ENCODE measurements around the gene CCL2.

The CCL2 gene

GRCh38 chr17:34246881-34247280, 8.2 kb upstream of the CCL2 start:
- H3K4me3 ChIP-seq (ENCODE audit: low read depth in 1 of 2, low read length in 1 of 2), result peak overlapping the region; percentile 34 to 52
- H3K27me3 ChIP-seq, result no peaks in the 10 kb centered on the region
- peak overlapping the region; percentile 97 for H3K27ac ChIP-seq
- H3K36me3 ChIP-seq, result no peaks in the 10 kb centered on the region
- TF ChIP-seq, protein P1, sequence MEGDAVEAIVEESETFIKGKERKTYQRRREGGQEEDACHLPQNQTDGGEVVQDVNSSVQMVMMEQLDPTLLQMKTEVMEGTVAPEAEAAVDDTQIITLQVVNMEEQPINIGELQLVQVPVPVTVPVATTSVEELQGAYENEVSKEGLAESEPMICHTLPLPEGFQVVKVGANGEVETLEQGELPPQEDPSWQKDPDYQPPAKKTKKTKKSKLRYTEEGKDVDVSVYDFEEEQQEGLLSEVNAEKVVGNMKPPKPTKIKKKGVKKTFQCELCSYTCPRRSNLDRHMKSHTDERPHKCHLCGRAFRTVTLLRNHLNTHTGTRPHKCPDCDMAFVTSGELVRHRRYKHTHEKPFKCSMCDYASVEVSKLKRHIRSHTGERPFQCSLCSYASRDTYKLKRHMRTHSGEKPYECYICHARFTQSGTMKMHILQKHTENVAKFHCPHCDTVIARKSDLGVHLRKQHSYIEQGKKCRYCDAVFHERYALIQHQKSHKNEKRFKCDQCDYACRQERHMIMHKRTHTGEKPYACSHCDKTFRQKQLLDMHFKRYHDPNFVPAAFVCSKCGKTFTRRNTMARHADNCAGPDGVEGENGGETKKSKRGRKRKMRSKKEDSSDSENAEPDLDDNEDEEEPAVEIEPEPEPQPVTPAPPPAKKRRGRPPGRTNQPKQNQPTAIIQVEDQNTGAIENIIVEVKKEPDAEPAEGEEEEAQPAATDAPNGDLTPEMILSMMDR (IDR thresholded peaks at IDR 0.05), result no peak
- peaks cover 84 to 97% of the 10 kb centered on the region in 2 experiments for H3K4me1 ChIP-seq (ENCODE audit: control insufficient read depth in 1 of 2, insufficient read depth in 1 of 2, low read depth in 1 of 2, low read length in 1 of 2)
- no peaks in the 10 kb centered on the region for H3K9me3 ChIP-seq

GRCh38 chr17:34248511-34249024, 6.5 kb upstream of the CCL2 start:
- no peaks in the 10 kb centered on the region for H3K36me3 ChIP-seq
- no peaks in the 10 kb centered on the region for H3K9me3 ChIP-seq
- H3K4me1 ChIP-seq (ENCODE audit: control insufficient read depth in 1 of 2, insufficient read depth in 1 of 2, low read depth in 1 of 2, low read length in 1 of 2), result peaks cover 73 to 89% of the 10 kb centered on the region in 2 experiments
- TF ChIP-seq, protein P1 (IDR thresholded peaks at IDR 0.05), result no peak
- peak overlapping the region; percentile 19 to 25 for H3K4me3 ChIP-seq (ENCODE audit: low read depth in 1 of 2, low read length in 1 of 2)
- H3K27ac ChIP-seq, result peak overlapping the region; percentile 97
- H3K27me3 ChIP-seq, result no peaks in the 10 kb centered on the region

GRCh38 chr17:34249061-34249460, 6.0 kb upstream of the CCL2 start:
- Histone ChIP-seq H3K27me3 (peaks cover 2% of the 10 kb centered on the region), H3K4me3 (ENCODE audit: low read depth in 1 of 2, low read length in 1 of 2) (peak overlapping the region; percentile 19 to 25), H3K9me3 (no peaks in the 10 kb centered on the region), H3K4me1 (ENCODE audit: control insufficient read depth in 1 of 2, insufficient read depth in 1 of 2, low read depth in 1 of 2, low read length in 1 of 2) (peaks cover 68 to 84% of the 10 kb centered on the region in 2 experiments), H3K36me3 (no peaks in the 10 kb centered on the region), H3K27ac (peak overlapping the region; percentile 97)
- TF ChIP-seq, protein P1 (IDR thresholded peaks at IDR 0.05), result no peak

DNA sequence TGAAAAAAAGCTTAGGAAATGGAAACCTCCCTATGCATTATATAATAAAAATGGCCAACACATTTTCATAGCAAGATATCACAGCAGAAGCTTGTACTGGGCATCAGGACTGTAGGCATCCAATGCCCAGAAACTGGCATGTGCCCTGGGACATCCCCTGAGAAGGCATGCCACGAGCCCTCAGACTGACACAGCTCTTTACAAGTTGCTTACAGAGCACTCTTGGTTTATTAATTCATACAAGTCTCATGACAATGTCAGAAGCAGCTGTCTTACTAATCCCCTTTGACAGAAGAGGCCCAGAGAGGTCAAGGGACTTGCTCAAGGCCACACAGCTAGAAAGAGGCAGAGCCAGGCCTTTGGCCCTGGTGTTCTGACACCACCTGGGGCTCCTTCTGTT, 5.6 kb upstream of the CCL2 start:
- TF ChIP-seq, protein P1 (IDR thresholded peaks at IDR 0.05), result no peak
- H3K4me3 ChIP-seq (ENCODE audit: low read depth in 1 of 2, low read length in 1 of 2), result no peak overlapping the region
- H3K4me1 ChIP-seq (ENCODE audit: control insufficient read depth in 1 of 2, insufficient read depth in 1 of 2, low read depth in 1 of 2, low read length in 1 of 2), result peaks cover 64 to 83% of the 10 kb centered on the region in 2 experiments
- peaks cover 5% of the 10 kb centered on the region for H3K27me3 ChIP-seq
- H3K27ac ChIP-seq, result peak overlapping the region; percentile 97
- no peaks in the 10 kb centered on the region for H3K36me3 ChIP-seq
- H3K9me3 ChIP-seq, result no peaks in the 10 kb centered on the region

- Histone ChIP-seq H3K9me3 (no peaks in the 10 kb centered on the region), H3K27ac (no peak overlapping the region), H3K4me3 (ENCODE audit: low read depth in 1 of 2, low read length in 1 of 2) (no peak overlapping the region), H3K27me3 (peaks cover 11% of the 10 kb centered on the region), H3K4me1 (ENCODE audit: control insufficient read depth in 1 of 2, insufficient read depth in 1 of 2, low read depth in 1 of 2, low read length in 1 of 2) (peaks cover 51 to 76% of the 10 kb centered on the region in 2 experiments), H3K36me3 (no peaks in the 10 kb centered on the region)
- TF ChIP-seq, protein P1 (IDR thresholded peaks at IDR 0.05), result no peak
These were observed 3.9 kb upstream of the CCL2 start for GRCh38 chr17:34251186-34251585.

Measured in neutrophil (primary cell).